SK-N-SH (cell line): ENCODE data around the gene TMPRSS11B. TPM values are rescaled to one million over a fixed set of nuclear protein-coding genes. Genes with fewer than 3 reads are reported as not detected.

Source experiments
- CTCF ChIA-PET: fragments of 300-600, 350-600 bp; formaldehyde crosslinking; extraction: SDS; loops from one replicate; lab custom pipeline; 2021; lab: Yijun Ruan, JAX
- POLR2A ChIA-PET: fragments of 350-600 bp; sonication (Branson Sonifier 250); formaldehyde crosslinking; extraction: SDS; loops from one replicate; lab custom pipeline; 2020; ENCODE audit warnings: antibody characterized with exemption, inconsistent platforms; lab: Yijun Ruan, JAX
- DNase-seq: peaks from one replicate; pipeline ENCODE4 v3.0.0; 2012
- H2AFZ ChIP-seq: fragments of 200-600 bp; sonication (generic); 2 replicates; pipeline ENCODE4 v1.8.1; 2016; ENCODE audit warnings: antibody characterized with exemption, mild to moderate bottlenecking, low read depth
- H3F3A ChIP-seq: fragments of 200-600 bp; sonication (generic); replicated peaks from 2 replicates; pipeline ENCODE3; 2016; ENCODE audit warnings: antibody characterized with exemption, mild to moderate bottlenecking; ENCODE audit not compliant: insufficient read depth
- H3K27ac ChIP-seq, 2 experiments: fragments of 200-500 bp in 1 of 2; fragments of 200-600 bp in 1 of 2; sonication (Bioruptor generic) in 1 of 2; sonication (generic), shearing (Covaris generic) in 1 of 2; 2 replicates each; pipeline versions ENCODE4 v1.5.1 to v1.6.1; 2014 to 2016; ENCODE audit warnings: low read depth in 2 of 2, inconsistent platforms in 1 of 2, low read length in 1 of 2, mild to moderate bottlenecking in 1 of 2, mixed read lengths in 1 of 2
- H3K27me3 ChIP-seq: fragments of 200-600 bp; sonication (generic), shearing (Covaris generic); 2 replicates; pipeline ENCODE4 v1.6.1; 2016; ENCODE audit warnings: mixed run types; ENCODE audit not compliant: insufficient read depth
- H3K36me3 ChIP-seq, 2 experiments: fragments of 200-500 bp in 1 of 2; fragments of 200-600 bp in 1 of 2; sonication (Bioruptor generic) in 1 of 2; sonication (generic) in 1 of 2; replicated peaks in 1 of 2; 2 replicates each; pipeline versions ENCODE3 to v1.5.1; 2014 to 2016; ENCODE audit warnings: low read length in 1 of 2, mild to moderate bottlenecking in 1 of 2; ENCODE audit not compliant: insufficient read depth in 2 of 2, control insufficient read depth in 1 of 2
- H3K4me1 ChIP-seq, 2 experiments: fragments of 200-500 bp in 1 of 2; fragments of 200-600 bp in 1 of 2; sonication (Bioruptor generic) in 1 of 2; sonication (generic), shearing (Covaris generic) in 1 of 2; 2 replicates each; pipeline versions ENCODE4 v1.5.1 to v1.6.1; 2014 to 2016; ENCODE audit warnings: low read depth in 1 of 2, low read length in 1 of 2, mixed run types in 1 of 2; ENCODE audit not compliant: insufficient read depth in 2 of 2, control insufficient read depth in 1 of 2
- H3K4me2 ChIP-seq: fragments of 200-600 bp; sonication (generic), shearing (Covaris generic); 2 replicates; pipeline ENCODE4 v1.6.1; 2017; ENCODE audit warnings: mixed run types
- H3K4me3 ChIP-seq, 2 experiments: fragments of 200-500 bp in 1 of 2; fragments of 200-600 bp in 1 of 2; sonication (Bioruptor generic) in 1 of 2; sonication (generic), shearing (Covaris generic) in 1 of 2; 2 replicates each; pipeline versions ENCODE4 v1.5.1 to v1.8.1; 2014 to 2016; ENCODE audit warnings: low read depth in 2 of 2, inconsistent platforms in 1 of 2, low read length in 1 of 2, mild to moderate bottlenecking in 1 of 2, mixed read lengths in 1 of 2, moderate library complexity in 1 of 2
- H3K79me2 ChIP-seq: fragments of 200-600 bp; sonication (generic); 2 replicates; pipeline ENCODE4 v1.8.1; 2017; ENCODE audit warnings: mild to moderate bottlenecking; ENCODE audit not compliant: insufficient read depth
- H3K9ac ChIP-seq: fragments of 200-600 bp; sonication (generic); 2 replicates; pipeline ENCODE4 v1.6.1; 2017; ENCODE audit warnings: mixed run types
- H3K9me2 ChIP-seq: fragments of 200-600 bp; sonication (generic); 2 replicates; pipeline ENCODE4 v1.6.1; 2017; ENCODE audit warnings: mixed run types
- H3K9me3 ChIP-seq: fragments of 200-600 bp; sonication (generic); 2 replicates; pipeline ENCODE4 v1.6.1; 2017; ENCODE audit warnings: mixed run types, mild to moderate bottlenecking, moderate library complexity
- H4K20me1 ChIP-seq: fragments of 200-600 bp; sonication (generic); 2 replicates; pipeline ENCODE4 v1.6.1; 2017; ENCODE audit warnings: mild to moderate bottlenecking, mixed run types; ENCODE audit not compliant: insufficient read depth
- ELF1 ChIP-seq: IDR thresholded peaks from 2 replicates; pipeline ENCODE4 v1.4.0; 2012
- EZH2phosphoT487 ChIP-seq: fragments of 200-600 bp; sonication (generic); IDR thresholded peaks from 2 replicates; pipeline ENCODE4 v1.6.1; 2017; ENCODE audit warnings: low read depth, mixed run types, mild to moderate bottlenecking, antibody characterized with exemption, moderate library complexity, borderline replicate concordance
- FOXM1 ChIP-seq: IDR thresholded peaks from 2 replicates; pipeline ENCODE4 v1.4.0; 2012; ENCODE audit warnings: low read depth, mild to moderate bottlenecking
- GABPA ChIP-seq: IDR thresholded peaks from 2 replicates; pipeline ENCODE4 v1.4.0; 2012; ENCODE audit warnings: low read depth, mild to moderate bottlenecking
- GATA2 ChIP-seq: sonication (generic); formaldehyde crosslinking; IDR thresholded peaks from 2 replicates; pipeline ENCODE4 v1.5.0; 2020; ENCODE audit warnings: mild to moderate bottlenecking, missing genetic modification reagents
- MEF2A ChIP-seq: IDR thresholded peaks from 2 replicates; pipeline ENCODE4 v1.4.0; 2012; ENCODE audit warnings: low read depth, borderline replicate concordance
- MXI1 ChIP-seq: IDR thresholded peaks from 2 replicates; pipeline ENCODE4 v1.6.1; 2012; ENCODE audit warnings: mild to moderate bottlenecking, low read depth, low read length, improper control_type of control experiment
- NRF1 ChIP-seq: IDR thresholded peaks from 2 replicates; pipeline ENCODE4 v1.6.1; 2012; ENCODE audit warnings: low read depth, mild to moderate bottlenecking, low read length
- POLR2AphosphoS5 ChIP-seq: IDR thresholded peaks from 2 replicates; pipeline ENCODE4 v1.6.1; 2012; ENCODE audit warnings: low read depth, low read length
- RAD21 ChIP-seq: IDR thresholded peaks from 2 replicates; pipeline ENCODE4 v1.6.1; 2012; ENCODE audit warnings: mild to moderate bottlenecking, low read length
- TAF1 ChIP-seq: IDR thresholded peaks from 2 replicates; pipeline ENCODE4 v1.6.1; 2012; ENCODE audit warnings: low read depth, mild to moderate bottlenecking, low read length, moderate library complexity, borderline replicate concordance
- TCF12 ChIP-seq: IDR thresholded peaks from 2 replicates; pipeline ENCODE4 v1.4.0; 2012
- TEAD4 ChIP-seq: IDR thresholded peaks from 2 replicates; pipeline ENCODE4 v1.4.0; 2012; ENCODE audit warnings: mild to moderate bottlenecking, borderline replicate concordance; ENCODE audit not compliant: insufficient read depth
- WGBS: methylation state at CpG from one replicate; pipeline ENCODE4 v1.1.6; 2017; ENCODE audit warnings: low lambda C conversion rate; 5-methylcytosine and 5-hydroxymethylcytosine counted together
- polyA plus RNA-seq, 3 experiments: library from polyadenylated mRNA; depleted of rRNA; stranded (reverse); fragments of >200 nt; gene quantifications; 2 replicates each; pipeline ENCODE4 v1.2.3, GENCODE V29; 2012
- TF ChIP-seq, protein P1 (sequence below): IDR thresholded peaks from 2 replicates; pipeline ENCODE4 v1.4.0; 2012; ENCODE audit warnings: low read depth, borderline replicate concordance
- TF ChIP-seq, protein P2 (sequence below): fragments of 200-600 bp; sonication (generic); IDR thresholded peaks from 2 replicates; pipeline ENCODE4 v1.6.1; 2017; ENCODE audit warnings: antibody characterized with exemption, mild to moderate bottlenecking, moderate library complexity
- TF ChIP-seq, protein P3 (sequence below): IDR thresholded peaks from 2 replicates; pipeline ENCODE4 v1.4.0; 2012; ENCODE audit warnings: low read depth
- TF ChIP-seq, protein P4 (sequence below): IDR thresholded peaks from 2 replicates; pipeline ENCODE4; 2012
- TF ChIP-seq, protein P5 (sequence below): IDR thresholded peaks from 2 replicates; pipeline ENCODE4 v1.4.0; 2012; ENCODE audit warnings: low read depth, borderline replicate concordance

The TMPRSS11B gene
- polyA plus RNA-seq, 1 of the 3 experiments (the other 2 are of a cell fraction): not detected

DNA sequence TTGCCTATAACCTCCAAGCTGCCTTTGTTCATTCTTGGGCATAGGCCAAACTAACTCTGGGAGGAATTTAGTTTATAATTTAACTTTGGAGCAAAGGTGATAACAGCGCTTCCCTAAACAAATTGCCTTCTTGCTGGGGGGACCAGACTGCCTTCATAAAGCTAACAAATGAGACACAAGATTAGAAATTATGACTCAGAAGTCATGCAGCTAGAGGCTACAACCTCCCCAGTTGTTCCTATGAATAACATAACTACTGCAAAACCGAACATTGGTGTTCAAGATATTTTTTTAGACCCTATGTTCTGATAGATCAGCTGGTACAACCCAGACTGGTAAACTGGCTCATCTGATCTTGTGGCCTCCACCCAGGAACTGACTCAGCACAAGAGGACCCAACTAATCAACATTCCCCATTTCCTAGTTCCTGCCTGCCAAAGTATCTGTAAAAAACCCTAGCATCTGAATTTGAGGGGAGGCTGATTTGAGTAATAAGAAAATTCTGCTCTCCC, 22.0 kb upstream of the TMPRSS11B start:
- TF ChIP-seq TCF12 (no peak), NRF1 (no peak), RAD21 (no peak), MEF2A (no peak), MXI1 (no peak), GABPA (no peak), EZH2phosphoT487 (no peak), ELF1 (no peak), POLR2AphosphoS5 (no peak), GATA2 (CRISPR knock-in tag) (no peak), TAF1 (no peak), FOXM1 (no peak), TEAD4 (no peak)
- TF ChIP-seq, protein P1, sequence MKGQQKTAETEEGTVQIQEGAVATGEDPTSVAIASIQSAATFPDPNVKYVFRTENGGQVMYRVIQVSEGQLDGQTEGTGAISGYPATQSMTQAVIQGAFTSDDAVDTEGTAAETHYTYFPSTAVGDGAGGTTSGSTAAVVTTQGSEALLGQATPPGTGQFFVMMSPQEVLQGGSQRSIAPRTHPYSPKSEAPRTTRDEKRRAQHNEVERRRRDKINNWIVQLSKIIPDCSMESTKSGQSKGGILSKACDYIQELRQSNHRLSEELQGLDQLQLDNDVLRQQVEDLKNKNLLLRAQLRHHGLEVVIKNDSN: no peak
- TF ChIP-seq, protein P2, sequence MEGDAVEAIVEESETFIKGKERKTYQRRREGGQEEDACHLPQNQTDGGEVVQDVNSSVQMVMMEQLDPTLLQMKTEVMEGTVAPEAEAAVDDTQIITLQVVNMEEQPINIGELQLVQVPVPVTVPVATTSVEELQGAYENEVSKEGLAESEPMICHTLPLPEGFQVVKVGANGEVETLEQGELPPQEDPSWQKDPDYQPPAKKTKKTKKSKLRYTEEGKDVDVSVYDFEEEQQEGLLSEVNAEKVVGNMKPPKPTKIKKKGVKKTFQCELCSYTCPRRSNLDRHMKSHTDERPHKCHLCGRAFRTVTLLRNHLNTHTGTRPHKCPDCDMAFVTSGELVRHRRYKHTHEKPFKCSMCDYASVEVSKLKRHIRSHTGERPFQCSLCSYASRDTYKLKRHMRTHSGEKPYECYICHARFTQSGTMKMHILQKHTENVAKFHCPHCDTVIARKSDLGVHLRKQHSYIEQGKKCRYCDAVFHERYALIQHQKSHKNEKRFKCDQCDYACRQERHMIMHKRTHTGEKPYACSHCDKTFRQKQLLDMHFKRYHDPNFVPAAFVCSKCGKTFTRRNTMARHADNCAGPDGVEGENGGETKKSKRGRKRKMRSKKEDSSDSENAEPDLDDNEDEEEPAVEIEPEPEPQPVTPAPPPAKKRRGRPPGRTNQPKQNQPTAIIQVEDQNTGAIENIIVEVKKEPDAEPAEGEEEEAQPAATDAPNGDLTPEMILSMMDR: no peak
- TF ChIP-seq, protein P3, sequence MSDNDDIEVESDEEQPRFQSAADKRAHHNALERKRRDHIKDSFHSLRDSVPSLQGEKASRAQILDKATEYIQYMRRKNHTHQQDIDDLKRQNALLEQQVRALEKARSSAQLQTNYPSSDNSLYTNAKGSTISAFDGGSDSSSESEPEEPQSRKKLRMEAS: no peak
- TF ChIP-seq, protein P4, sequence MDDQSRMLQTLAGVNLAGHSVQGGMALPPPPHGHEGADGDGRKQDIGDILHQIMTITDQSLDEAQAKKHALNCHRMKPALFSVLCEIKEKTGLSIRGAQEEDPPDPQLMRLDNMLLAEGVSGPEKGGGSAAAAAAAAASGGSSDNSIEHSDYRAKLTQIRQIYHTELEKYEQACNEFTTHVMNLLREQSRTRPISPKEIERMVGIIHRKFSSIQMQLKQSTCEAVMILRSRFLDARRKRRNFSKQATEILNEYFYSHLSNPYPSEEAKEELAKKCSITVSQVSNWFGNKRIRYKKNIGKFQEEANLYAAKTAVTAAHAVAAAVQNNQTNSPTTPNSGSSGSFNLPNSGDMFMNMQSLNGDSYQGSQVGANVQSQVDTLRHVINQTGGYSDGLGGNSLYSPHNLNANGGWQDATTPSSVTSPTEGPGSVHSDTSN: no peak
- TF ChIP-seq, protein P5, sequence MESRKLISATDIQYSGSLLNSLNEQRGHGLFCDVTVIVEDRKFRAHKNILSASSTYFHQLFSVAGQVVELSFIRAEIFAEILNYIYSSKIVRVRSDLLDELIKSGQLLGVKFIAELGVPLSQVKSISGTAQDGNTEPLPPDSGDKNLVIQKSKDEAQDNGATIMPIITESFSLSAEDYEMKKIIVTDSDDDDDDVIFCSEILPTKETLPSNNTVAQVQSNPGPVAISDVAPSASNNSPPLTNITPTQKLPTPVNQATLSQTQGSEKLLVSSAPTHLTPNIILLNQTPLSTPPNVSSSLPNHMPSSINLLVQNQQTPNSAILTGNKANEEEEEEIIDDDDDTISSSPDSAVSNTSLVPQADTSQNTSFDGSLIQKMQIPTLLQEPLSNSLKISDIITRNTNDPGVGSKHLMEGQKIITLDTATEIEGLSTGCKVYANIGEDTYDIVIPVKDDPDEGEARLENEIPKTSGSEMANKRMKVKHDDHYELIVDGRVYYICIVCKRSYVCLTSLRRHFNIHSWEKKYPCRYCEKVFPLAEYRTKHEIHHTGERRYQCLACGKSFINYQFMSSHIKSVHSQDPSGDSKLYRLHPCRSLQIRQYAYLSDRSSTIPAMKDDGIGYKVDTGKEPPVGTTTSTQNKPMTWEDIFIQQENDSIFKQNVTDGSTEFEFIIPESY: no peak
- TF ChIP-seq, all 33 proteins: peak for 0
- Histone ChIP-seq H3K4me3 (no peak overlapping the region), H3F3A (no peaks in the 10 kb centered on the region), H3K9me3 (no peaks in the 10 kb centered on the region), H3K4me2 (no peak overlapping the region), H2AFZ (no peak overlapping the region), H3K9me2 (no peaks in the 10 kb centered on the region), H3K79me2 (no peaks in the 10 kb centered on the region), H3K27me3 (no peaks in the 10 kb centered on the region; the same call in 1 of the 2 replicates), H3K9ac (no peak overlapping the region), H3K27ac (no peak overlapping the region), H4K20me1 (no peaks in the 10 kb centered on the region), H3K36me3 (no peaks in the 10 kb centered on the region), H3K4me1 (no peaks in the 10 kb centered on the region)
- 0% methylated on average over 2 of the region's 2 CpGs for WGBS
- DNase-seq: no peak
- ChIA-PET CTCF (interaction anchor here (1.3 kb wide), 1 partner anchor 108 kb away, joined by 6 read pairs; no protein-coding TSS in a partner anchor), POLR2A (no interaction called here)
